HG03558 (cell line): ENCODE data around the gene ANKRD17.

Source experiments
- ATAC-seq: cut with Tn5 transposase; IDR thresholded peaks from one replicate; pipeline ENCODE4 v1.9.1; 2021; ENCODE audit warnings: moderate number of reproducible peaks; ENCODE audit not compliant: unreplicated experiment; ENCODE audit errors: extremely low read depth

ANKRD17 gene

GRCh38 chr4:73066928-73067327 lies 191.7 kb downstream of the ANKRD17 start:
- no peak for ATAC-seq

- no peak for ATAC-seq
These were observed 192.2 kb downstream of the ANKRD17 start for GRCh38 chr4:73066445-73066844.

- ATAC-seq = no peak
These were observed 194.1 kb downstream of the ANKRD17 start for GRCh38 chr4:73064536-73064935.

GRCh38 chr4:73055241-73055897 lies 203.2 kb downstream of the ANKRD17 start:
- peak; percentile 86 for ATAC-seq

GRCh38 chr4:73053974-73054480 lies 204.6 kb downstream of the ANKRD17 start:
- ATAC-seq = no peak

- no peak for ATAC-seq
These were observed 205.5 kb downstream of the ANKRD17 start for GRCh38 chr4:73053076-73053475.

- ATAC-seq = no peak
These were observed 207.0 kb downstream of the ANKRD17 start for GRCh38 chr4:73051625-73052024.

- ATAC-seq = no peak
These were observed 212.7 kb downstream of the ANKRD17 start for GRCh38 chr4:73045879-73046278.

- no peak for ATAC-seq
These were observed 221.5 kb downstream of the ANKRD17 start for GRCh38 chr4:73037057-73037456.

- ATAC-seq = no peak
These were observed 222.5 kb downstream of the ANKRD17 start for GRCh38 chr4:73036123-73036522.

GRCh38 chr4:73034896-73035295 lies 223.7 kb downstream of the ANKRD17 start:
- ATAC-seq = no peak

- ATAC-seq = no peak
These were observed 230.0 kb downstream of the ANKRD17 start for GRCh38 chr4:73028621-73029020.
